ENCODE data around the gene HJV. TPM values are rescaled to one million over a fixed set of nuclear protein-coding genes. Genes with fewer than 3 reads are reported as not detected.

HJV gene
- total RNA-seq, 2 donors from 2014 or later = 1.2 TPM; not detected in 1

DNA sequence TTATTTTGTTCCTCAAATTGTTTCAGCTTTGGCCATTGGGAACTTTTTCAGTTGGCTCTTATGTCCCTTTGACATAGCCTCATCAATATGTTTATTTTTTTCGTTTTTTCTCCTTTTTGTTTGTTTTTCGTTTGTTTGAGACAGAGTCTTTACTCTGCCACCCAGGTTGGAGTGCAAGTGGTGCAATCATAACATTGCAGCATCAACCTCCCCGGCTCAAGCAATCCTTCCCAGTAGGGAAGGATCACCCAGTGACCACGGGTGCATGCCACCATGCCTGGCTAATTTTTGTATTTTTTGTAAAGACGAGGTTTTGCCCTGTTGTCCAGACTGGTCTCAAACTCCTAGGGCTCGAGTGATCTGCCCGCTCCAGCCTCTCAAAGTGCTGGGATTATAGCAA, 49.0 kb downstream of the HJV start:
- no peak overlapping the region for H3K4me3 ChIP-seq
- TF ChIP-seq POLR2AphosphoS5 (IDR thresholded peaks at IDR 0.05) = no peak
- TF ChIP-seq, protein P1, sequence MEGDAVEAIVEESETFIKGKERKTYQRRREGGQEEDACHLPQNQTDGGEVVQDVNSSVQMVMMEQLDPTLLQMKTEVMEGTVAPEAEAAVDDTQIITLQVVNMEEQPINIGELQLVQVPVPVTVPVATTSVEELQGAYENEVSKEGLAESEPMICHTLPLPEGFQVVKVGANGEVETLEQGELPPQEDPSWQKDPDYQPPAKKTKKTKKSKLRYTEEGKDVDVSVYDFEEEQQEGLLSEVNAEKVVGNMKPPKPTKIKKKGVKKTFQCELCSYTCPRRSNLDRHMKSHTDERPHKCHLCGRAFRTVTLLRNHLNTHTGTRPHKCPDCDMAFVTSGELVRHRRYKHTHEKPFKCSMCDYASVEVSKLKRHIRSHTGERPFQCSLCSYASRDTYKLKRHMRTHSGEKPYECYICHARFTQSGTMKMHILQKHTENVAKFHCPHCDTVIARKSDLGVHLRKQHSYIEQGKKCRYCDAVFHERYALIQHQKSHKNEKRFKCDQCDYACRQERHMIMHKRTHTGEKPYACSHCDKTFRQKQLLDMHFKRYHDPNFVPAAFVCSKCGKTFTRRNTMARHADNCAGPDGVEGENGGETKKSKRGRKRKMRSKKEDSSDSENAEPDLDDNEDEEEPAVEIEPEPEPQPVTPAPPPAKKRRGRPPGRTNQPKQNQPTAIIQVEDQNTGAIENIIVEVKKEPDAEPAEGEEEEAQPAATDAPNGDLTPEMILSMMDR (IDR thresholded peaks at IDR 0.05) = no peak
- no peak for TF ChIP-seq POLR2A (IDR thresholded peaks at IDR 0.05)
- no peaks in the 10 kb centered on the region for H3K27me3 ChIP-seq (replicated peaks; ENCODE audit: insufficient read depth)
- no peak for DNase-seq (ENCODE audit: low spot score)
- peaks cover 2% of the 10 kb centered on the region for H3K4me1 ChIP-seq (replicated peaks)
- intact Hi-C loops (cut with DNase I) = no loop called here
- H3K9me3 ChIP-seq = no peaks in the 10 kb centered on the region
- no peak overlapping the region for H3K27ac ChIP-seq
- no peaks in the 10 kb centered on the region for H3K36me3 ChIP-seq
- WGBS = 72% methylated on average over 7 of the region's 7 CpGs

Small RNA genes within 50 kb of the gene (small RNA-seq; reads per million reads assigned to genes)
- 0.20 to 0.37 reads per million in 2 donors for gene RNVU1-6

Other genes with a start within 250 kb of the HJV start
- 10 to 100 TPM; 12.5 to 21.4 TPM for gene RNF115, start 197.6 kb downstream of the HJV start, total RNA-seq
- 10 to 100 TPM; 22.5 to 48.0 TPM for gene POLR3C, start 197.5 kb downstream of the HJV start, total RNA-seq
- gene NUDT17, start 176.1 kb downstream of the HJV start, total RNA-seq = 1 to 10 TPM; 3.5 to 8.6 TPM
- gene PIAS3, start 162.7 kb downstream of the HJV start, total RNA-seq = 10 to 100 TPM; 41.7 to 48.8 TPM
- 1 to 10 TPM; 6.6 to 7.5 TPM for gene ANKRD35, start 135.9 kb downstream of the HJV start, total RNA-seq
- 1 to 10 TPM; 6.4 to 7.4 TPM for gene ITGA10, start 111.7 kb downstream of the HJV start, total RNA-seq
- gene PEX11B, start 103.0 kb downstream of the HJV start, total RNA-seq = 10 to 100 TPM; 35.9 to 37.7 TPM
- 100 to 1,000 TPM; 127 to 159 TPM for gene RBM8A, start 94.3 kb downstream of the HJV start, total RNA-seq
- gene LIX1L, start 63.7 kb downstream of the HJV start, total RNA-seq = 10 to 100 TPM; 30.0 to 31.8 TPM
- 1 to 10 TPM; 1.6 to 2.4 TPM for gene ANKRD34A, start 57.2 kb downstream of the HJV start, total RNA-seq
- 10 to 100 TPM; 20.3 to 23.2 TPM for gene POLR3GL, start 57.0 kb downstream of the HJV start, total RNA-seq
- 100 to 1,000 TPM; 618 to 736 TPM for gene TXNIP, start 25.2 kb downstream of the HJV start, total RNA-seq
- 1 to 10 TPM; 1.2 to 4.1 TPM for gene NBPF10, start 123.1 kb upstream of the HJV start, total RNA-seq
- 100 to 1,000 TPM in 1 of 2 donors, 10 to 100 TPM in 1; 43.3 to 107 TPM for gene NOTCH2NLA, start 207.3 kb upstream of the HJV start, total RNA-seq